Right lobe of liver (tissue), 6 donors: ENCODE data around the gene CEP83. TPM values are rescaled to one million over a fixed set of nuclear protein-coding genes. Genes with fewer than 3 reads are reported as not detected.

Experiments used
- ATAC-seq, 4 donors: fragments of 200-7000 bp; cut with Tn5 transposase; one replicate each; pipeline ENCODE4 v1.9.1; 2020; ENCODE audit warnings: mild to moderate bottlenecking in 4 of 4, moderate library complexity in 4 of 4
- DNase-seq, 3 donors: peaks; one replicate each; pipeline ENCODE4 v3.0.0-alpha.2; 2020
- H3K27ac ChIP-seq, 3 donors: fragments of 200-600 bp; one replicate each; pipeline ENCODE4 v1.8.0; 2022
- H3K27me3 ChIP-seq, 2 donors: fragments of 200-600 bp; one replicate each; pipeline ENCODE4 v1.8.0; 2022
- H3K36me3 ChIP-seq, 4 donors: fragments of 200-600 bp; sonication (generic) in 1 of 4; one replicate each; pipeline versions ENCODE4 v1.5.1 to v1.8.0; 2017 to 2022; ENCODE audit warnings: control low read depth in 1 of 4
- H3K4me1 ChIP-seq, 4 donors: fragments of 200-600 bp; sonication (generic) in 1 of 4; one replicate each; pipeline versions ENCODE4 v1.5.1 to v1.8.0; 2017 to 2022; ENCODE audit warnings: control low read depth in 1 of 4
- H3K4me3 ChIP-seq, 3 donors: fragments of 200-600 bp; one replicate each; pipeline ENCODE4 v1.8.0; 2022
- H3K9me3 ChIP-seq, 4 donors: fragments of 200-600 bp; sonication (generic) in 1 of 4; one replicate each; pipeline versions ENCODE4 v1.5.1 to v1.8.0; 2017 to 2022; ENCODE audit warnings: control low read depth in 1 of 4
- CTCF ChIP-seq, 4 donors: fragments of 200-600 bp in 3 of 4; fragments of 450-650 bp in 1 of 4; IDR thresholded peaks; one replicate each; pipeline versions ENCODE4 v1.5.1 to v1.8.0; 2016 to 2022; ENCODE audit warnings: antibody characterized with exemption in 4 of 4, mild to moderate bottlenecking in 2 of 4
- POLR2A ChIP-seq: fragments of 450-650 bp; IDR thresholded peaks from one replicate; pipeline ENCODE4 v1.6.1; 2017; ENCODE audit warnings: antibody characterized with exemption, mild to moderate bottlenecking
- WGBS: methylation state at CpG from one replicate; pipeline ENCODE4 v1.1.6; 2018; ENCODE audit warnings: low coverage, low lambda C conversion rate; ENCODE audit not compliant: insufficient coverage; ENCODE audit errors: missing lambda C conversion rate; 5-methylcytosine and 5-hydroxymethylcytosine counted together
- intact Hi-C, 2 donors: fragments of 100-400 bp; cut with DNase I; formaldehyde crosslinking; loops; one replicate each; pipeline versions ENCODE4 v1.11.2 to v1.14.1; 2022
- total RNA-seq, 6 experiments: library from RNA; depleted of rRNA in 2 of 6; stranded (reverse); fragments of >200 nt in 2 of 6; fragmentation: NEBNext Ultra II Directional in 3 of 6; extraction: Animal tissue kit (Norgen Biotek cat#: 25700) in 3 of 6; gene quantifications; one replicate each; pipeline versions ENCODE4 v1.1.0 to v1.2.4, GENCODE V29; 2016 to 2023
- donor health status: DM: no; HTN: yes; CAD: no.
- donor health status: DM: no; HTN: no; CAD: no.
- donor health status: DM: no; HTN: no; CAD: no.
- donor health status: DM: no; HTN: yes; CAD: no.
- donor health status: DM: no; HTN: yes; CAD: no.

The CEP83 gene
- total RNA-seq, 6 experiments from 2014 or later, result 4.2 to 9.5 (median 6.4) TPM

GRCh38 chr12:94327809-94328208 lies 131.9 kb downstream of the CEP83 start:
- Histone ChIP-seq H3K4me3 (no peak overlapping the region), H3K27ac (no peak overlapping the region), H3K4me1 (no peaks in the 10 kb centered on the region), H3K27me3 (no peaks in the 10 kb centered on the region), H3K9me3 (no peaks in the 10 kb centered on the region), H3K36me3 (no peaks in the 10 kb centered on the region)
- 94% methylated on average over 1 of the region's 1 CpG for WGBS
- intact Hi-C loops, result no loop called here
- DNase-seq (no peak), ATAC-seq (no peak)
- TF ChIP-seq POLR2A, result no peak
- no peak for TF ChIP-seq CTCF (IDR thresholded peaks at IDR 0.05)

- no peak overlapping the region for H3K27ac ChIP-seq
- H3K4me1 ChIP-seq, result no peaks in the 10 kb centered on the region
- H3K4me3 ChIP-seq, result no peak overlapping the region
- no peak for TF ChIP-seq CTCF (IDR thresholded peaks at IDR 0.05)
- TF ChIP-seq POLR2A, result no peak
- no peaks in the 10 kb centered on the region for H3K9me3 ChIP-seq
- H3K27me3 ChIP-seq, result no peaks in the 10 kb centered on the region
- ATAC-seq, result no peak
- H3K36me3 ChIP-seq, result no peaks in the 10 kb centered on the region
- intact Hi-C loops, result no loop called here
- no peak for DNase-seq
Measured at GRCh38 chr12:94326727-94327126, 132.9 kb downstream of the CEP83 start.

- intact Hi-C loops, result no loop called here
- H3K4me3 ChIP-seq, result no peak overlapping the region
Measured at GRCh38 chr12:94326234-94326633, 133.4 kb downstream of the CEP83 start.

GRCh38 chr12:94322346-94322745 lies 137.3 kb downstream of the CEP83 start:
- Histone ChIP-seq H3K36me3 (no peaks in the 10 kb centered on the region), H3K27me3 (no peaks in the 10 kb centered on the region), H3K27ac (no peak overlapping the region), H3K4me3 (no peak overlapping the region), H3K4me1 (no peaks in the 10 kb centered on the region), H3K9me3 (peaks cover 0 to 10% (median 0%) of the 10 kb centered on the region in 4 donors)
- ATAC-seq (no peak), DNase-seq (no peak)
- intact Hi-C loops, result no loop called here
- no peak for TF ChIP-seq CTCF (IDR thresholded peaks at IDR 0.05)
- TF ChIP-seq POLR2A, result no peak
- no CpG with 5 or more reads among the region's 2 CpGs for WGBS

More at GRCh38 chr12:94326234-94326633, 133.4 kb downstream of the CEP83 start:
- ATAC-seq, result no peak
- DNase-seq, result no peak
- Histone ChIP-seq H3K4me1 (no peaks in the 10 kb centered on the region), H3K27ac (no peak overlapping the region), H3K27me3 (no peaks in the 10 kb centered on the region), H3K9me3 (no peaks in the 10 kb centered on the region), H3K36me3 (no peaks in the 10 kb centered on the region)
- TF ChIP-seq POLR2A, result no peak
- no peak for TF ChIP-seq CTCF (IDR thresholded peaks at IDR 0.05)
- 83% methylated on average over 1 of the region's 1 CpG for WGBS

- TF ChIP-seq POLR2A (no peak), CTCF (IDR thresholded peaks at IDR 0.05) (no peak)
- Histone ChIP-seq H3K9me3 (peaks cover 0 to 10% (median 0%) of the 10 kb centered on the region in 4 donors), H3K4me1 (no peaks in the 10 kb centered on the region), H3K27me3 (no peaks in the 10 kb centered on the region), H3K27ac (no peak overlapping the region), H3K4me3 (no peak overlapping the region), H3K36me3 (no peaks in the 10 kb centered on the region)
- ATAC-seq (no peak), DNase-seq (no peak)
- intact Hi-C loops, result no loop called here
Measured at GRCh38 chr12:94320109-94320508, 139.6 kb downstream of the CEP83 start.
